ENCODE measurements around the gene GPER1. TPM values are rescaled to one million over a fixed set of nuclear protein-coding genes. Genes with fewer than 3 reads are reported as not detected.

The GPER1 gene
- total and polyA plus RNA-seq, 2 experiments from 2014 or later, result 3.4 to 5.2 TPM

DNA sequence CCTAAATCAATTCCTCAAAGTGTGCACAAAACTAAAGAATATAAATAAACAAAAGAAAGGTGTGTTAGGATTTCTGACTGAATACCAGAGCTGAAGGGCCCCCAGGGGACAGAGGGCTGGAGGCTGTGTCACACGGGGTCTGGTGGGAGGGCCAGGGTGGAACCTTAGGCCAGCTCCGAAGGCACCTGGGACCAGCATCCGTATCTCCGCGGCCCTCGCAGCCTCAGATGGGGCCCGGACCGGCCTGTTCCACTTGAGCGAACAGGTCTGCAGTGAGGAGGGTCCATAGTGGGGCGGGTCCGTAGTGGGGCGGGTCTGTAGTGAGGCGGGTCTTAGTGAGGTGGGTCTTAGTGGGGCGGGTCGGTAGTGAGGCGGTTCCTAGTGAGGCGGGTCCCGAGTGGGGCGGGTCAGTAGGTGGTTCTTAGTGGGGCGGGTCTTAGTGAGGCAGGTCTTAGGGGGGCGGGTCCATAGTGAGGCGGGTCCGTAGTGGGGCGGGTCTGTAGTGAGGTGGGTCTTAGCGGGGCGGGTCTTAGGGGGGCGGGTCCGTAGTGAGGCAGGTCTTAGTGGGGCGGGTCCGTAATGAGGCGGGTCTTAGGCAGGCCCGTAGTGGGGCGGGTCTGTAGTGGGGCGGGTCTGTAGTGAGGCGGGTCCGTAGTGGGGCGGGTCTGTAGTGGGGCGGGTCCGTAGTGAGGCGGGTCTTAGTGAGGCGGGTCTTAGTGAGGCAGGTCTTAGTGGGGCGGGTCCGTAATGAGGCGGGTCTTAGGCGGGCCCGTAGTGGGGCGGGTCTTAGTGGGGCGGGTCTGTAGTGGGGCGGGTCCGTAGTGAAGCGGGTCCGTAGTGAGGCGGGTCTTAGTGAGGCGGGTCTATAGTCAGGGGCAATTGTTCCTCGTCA lies 28.5 kb upstream of the GPER1 start:
- peak overlapping the region; percentile 59 for H3K27ac ChIP-seq
- peaks cover 11% of the 10 kb centered on the region for H3K4me1 ChIP-seq (ENCODE audit: low read depth)
- no peaks in the 10 kb centered on the region for H3K36me3 ChIP-seq
- TF ChIP-seq, protein P1, sequence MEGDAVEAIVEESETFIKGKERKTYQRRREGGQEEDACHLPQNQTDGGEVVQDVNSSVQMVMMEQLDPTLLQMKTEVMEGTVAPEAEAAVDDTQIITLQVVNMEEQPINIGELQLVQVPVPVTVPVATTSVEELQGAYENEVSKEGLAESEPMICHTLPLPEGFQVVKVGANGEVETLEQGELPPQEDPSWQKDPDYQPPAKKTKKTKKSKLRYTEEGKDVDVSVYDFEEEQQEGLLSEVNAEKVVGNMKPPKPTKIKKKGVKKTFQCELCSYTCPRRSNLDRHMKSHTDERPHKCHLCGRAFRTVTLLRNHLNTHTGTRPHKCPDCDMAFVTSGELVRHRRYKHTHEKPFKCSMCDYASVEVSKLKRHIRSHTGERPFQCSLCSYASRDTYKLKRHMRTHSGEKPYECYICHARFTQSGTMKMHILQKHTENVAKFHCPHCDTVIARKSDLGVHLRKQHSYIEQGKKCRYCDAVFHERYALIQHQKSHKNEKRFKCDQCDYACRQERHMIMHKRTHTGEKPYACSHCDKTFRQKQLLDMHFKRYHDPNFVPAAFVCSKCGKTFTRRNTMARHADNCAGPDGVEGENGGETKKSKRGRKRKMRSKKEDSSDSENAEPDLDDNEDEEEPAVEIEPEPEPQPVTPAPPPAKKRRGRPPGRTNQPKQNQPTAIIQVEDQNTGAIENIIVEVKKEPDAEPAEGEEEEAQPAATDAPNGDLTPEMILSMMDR (IDR thresholded peaks at IDR 0.05; ENCODE audit: low read depth, low read length), result no peak
- no peak overlapping the region for H3K4me3 ChIP-seq
- peak; percentile 30 to 83 for DNase-seq (ENCODE audit: low read depth in 1 of 2, low spot score in 1 of 2)
- no peaks in the 10 kb centered on the region for H3K27me3 ChIP-seq
- H3K9me3 ChIP-seq (ENCODE audit: low read depth), result no peaks in the 10 kb centered on the region

DNA sequence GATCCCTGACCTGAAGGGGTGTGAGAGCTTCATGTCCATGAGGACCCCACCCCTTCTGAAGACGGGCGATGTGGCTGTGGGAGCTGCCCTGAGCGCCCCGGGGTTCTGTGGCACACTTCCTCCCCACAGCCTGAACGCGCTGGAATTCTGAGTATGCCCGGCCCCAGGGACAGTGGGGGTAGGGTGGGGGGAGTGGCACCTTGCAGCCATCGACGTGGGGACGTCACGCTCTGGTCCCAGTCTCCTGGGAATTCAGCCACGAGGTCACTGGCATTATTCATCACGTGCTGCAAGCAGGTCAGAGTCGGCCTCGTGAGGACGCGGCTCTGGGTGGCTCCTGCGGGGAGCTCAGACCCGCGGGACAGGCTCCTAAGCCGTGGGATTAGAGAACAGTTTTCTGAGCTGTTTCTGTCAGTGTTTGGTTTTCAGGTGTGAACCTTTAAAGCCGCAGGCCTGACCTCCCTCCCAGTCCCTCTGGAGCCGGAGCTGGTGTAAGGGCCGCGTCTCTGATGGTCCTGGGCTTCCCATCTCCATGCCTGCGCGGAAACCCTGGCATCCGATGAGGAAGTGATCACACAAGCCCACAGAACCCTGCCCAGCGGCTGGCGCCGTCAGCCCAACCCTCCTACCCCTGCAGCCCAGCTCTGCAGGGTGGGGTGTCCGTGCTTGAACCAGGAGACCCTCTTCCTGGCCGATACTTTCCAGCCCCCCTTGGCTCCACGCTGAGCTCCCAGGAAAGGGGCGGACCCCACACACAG lies 27.4 kb upstream of the GPER1 start:
- no peaks in the 10 kb centered on the region for H3K9me3 ChIP-seq (ENCODE audit: low read depth)
- H3K4me3 ChIP-seq, result peak overlapping the region; percentile 13
- no peaks in the 10 kb centered on the region for H3K36me3 ChIP-seq
- peak in 1 of 2 donors; percentile 47 for DNase-seq (ENCODE audit: low read depth in 1 of 2, low spot score in 1 of 2)
- H3K27me3 ChIP-seq, result no peaks in the 10 kb centered on the region
- H3K27ac ChIP-seq, result no peak overlapping the region
- TF ChIP-seq, protein P1 (IDR thresholded peaks at IDR 0.05; ENCODE audit: low read depth, low read length), result no peak
- H3K4me1 ChIP-seq (ENCODE audit: low read depth), result peaks cover 11% of the 10 kb centered on the region

DNA sequence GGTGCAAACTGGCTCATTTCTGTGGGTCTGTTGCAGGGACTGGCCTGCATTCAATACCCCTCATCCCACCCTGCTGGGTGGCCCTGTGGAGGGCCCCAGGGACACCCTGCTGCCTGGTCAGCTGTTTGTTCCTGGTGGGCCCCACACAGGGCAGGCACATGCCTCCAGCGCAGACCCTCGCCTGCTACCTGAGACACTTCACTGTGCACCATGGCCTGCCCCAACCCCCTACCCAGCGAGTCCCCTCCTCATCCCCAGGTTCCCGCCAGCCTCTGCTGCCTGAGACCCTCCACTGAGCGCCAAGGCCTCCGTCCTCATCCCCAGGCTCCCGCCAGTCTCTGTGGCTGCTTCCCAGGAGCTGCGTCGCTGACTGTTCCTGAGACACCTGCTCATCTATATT lies 26.7 kb upstream of the GPER1 start:
- no peaks in the 10 kb centered on the region for H3K27me3 ChIP-seq
- H3K4me3 ChIP-seq, result no peak overlapping the region
- DNase-seq (ENCODE audit: low read depth in 1 of 2, low spot score in 1 of 2), result no peak
- no peak overlapping the region for H3K27ac ChIP-seq
- TF ChIP-seq, protein P1 (IDR thresholded peaks at IDR 0.05; ENCODE audit: low read depth, low read length), result no peak
- no peaks in the 10 kb centered on the region for H3K36me3 ChIP-seq
- H3K4me1 ChIP-seq (ENCODE audit: low read depth), result peaks cover 11% of the 10 kb centered on the region
- H3K9me3 ChIP-seq (ENCODE audit: low read depth), result no peaks in the 10 kb centered on the region

DNA sequence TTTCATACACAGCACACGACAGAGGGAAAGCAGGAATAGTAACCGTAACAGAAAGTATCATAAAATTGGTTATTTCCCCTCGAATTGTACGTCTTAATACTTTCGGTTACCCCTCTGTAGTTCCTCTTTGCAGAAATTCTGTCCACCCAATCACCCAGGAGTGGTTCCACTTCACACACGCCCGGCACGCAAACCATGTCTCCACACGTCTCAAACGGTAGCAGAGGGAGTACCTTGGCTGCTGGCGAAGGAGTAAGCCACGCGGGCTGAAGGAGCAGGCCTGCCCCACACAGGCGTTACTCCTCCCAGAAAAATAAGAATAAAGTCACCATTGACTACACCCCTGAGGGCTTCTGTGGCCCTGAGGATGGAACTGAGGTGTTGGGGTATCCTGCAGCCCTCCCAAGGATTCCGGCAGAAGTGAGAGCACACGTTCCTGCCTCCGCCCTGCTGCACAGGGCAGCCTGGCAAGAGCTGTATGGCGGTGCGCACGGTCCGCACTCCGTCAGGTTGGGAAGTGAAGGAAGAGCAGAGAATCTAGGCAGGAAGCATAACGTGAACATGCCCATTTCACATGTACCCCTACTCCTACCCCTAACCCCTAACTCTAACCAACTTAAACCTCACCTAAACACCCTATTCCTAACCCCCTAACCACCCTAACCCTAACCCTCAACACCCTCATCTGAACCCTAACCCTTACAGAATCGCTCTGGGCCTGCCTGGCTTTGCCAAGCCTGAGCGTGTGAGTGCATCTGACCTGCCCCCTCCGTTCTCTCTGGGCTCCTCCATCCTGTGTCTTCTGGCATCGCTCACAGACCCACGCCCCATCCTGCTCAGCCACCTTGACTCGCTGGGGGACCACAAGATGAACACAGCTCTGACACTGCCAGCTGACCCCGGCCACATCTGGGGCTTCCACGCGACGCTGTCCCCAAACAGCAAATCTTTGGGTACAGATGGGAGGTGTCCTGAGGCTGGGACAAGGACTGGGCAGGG lies 25.3 kb upstream of the GPER1 start:
- H3K4me1 ChIP-seq (ENCODE audit: low read depth), result peaks cover 11% of the 10 kb centered on the region

More for the DNA sequence above, 25.3 kb upstream of the GPER1 start:
- Histone ChIP-seq H3K4me3 (no peak overlapping the region), H3K27me3 (no peaks in the 10 kb centered on the region), H3K9me3 (ENCODE audit: low read depth) (no peaks in the 10 kb centered on the region), H3K36me3 (no peaks in the 10 kb centered on the region), H3K27ac (no peak overlapping the region)
- TF ChIP-seq, protein P1 (IDR thresholded peaks at IDR 0.05; ENCODE audit: low read depth, low read length), result no peak
- DNase-seq (ENCODE audit: low read depth in 1 of 2, low spot score in 1 of 2), result no peak

Data from cardiac muscle cell (in vitro differentiated cells and primary cell).